Right lobe of liver (tissue), 6 donors: ENCODE results near the gene PERM1. TPM values are rescaled to one million over a fixed set of nuclear protein-coding genes. Genes with fewer than 3 reads are reported as not detected.
"Not testable (repeated sequence)": the region's sequence is repeated elsewhere in the genome, so short reads cannot be mapped to it uniquely, and the experiment has no call there.

Source experiments
- ATAC-seq, 4 donors: fragments of 200-7000 bp; cut with Tn5 transposase; one replicate each; pipeline ENCODE4 v1.9.1; 2020; ENCODE audit warnings: mild to moderate bottlenecking in 4 of 4, moderate library complexity in 4 of 4
- DNase-seq, 3 donors: peaks; one replicate each; pipeline ENCODE4 v3.0.0-alpha.2; 2020
- H3K27ac ChIP-seq, 3 donors: fragments of 200-600 bp; one replicate each; pipeline ENCODE4 v1.8.0; 2022
- H3K27me3 ChIP-seq, 2 donors: fragments of 200-600 bp; one replicate each; pipeline ENCODE4 v1.8.0; 2022
- H3K36me3 ChIP-seq, 4 donors: fragments of 200-600 bp; sonication (generic) in 1 of 4; one replicate each; pipeline versions ENCODE4 v1.5.1 to v1.8.0; 2017 to 2022; ENCODE audit warnings: control low read depth in 1 of 4
- H3K4me1 ChIP-seq, 4 donors: fragments of 200-600 bp; sonication (generic) in 1 of 4; one replicate each; pipeline versions ENCODE4 v1.5.1 to v1.8.0; 2017 to 2022; ENCODE audit warnings: control low read depth in 1 of 4
- H3K4me3 ChIP-seq, 3 donors: fragments of 200-600 bp; one replicate each; pipeline ENCODE4 v1.8.0; 2022
- H3K9me3 ChIP-seq, 4 donors: fragments of 200-600 bp; sonication (generic) in 1 of 4; one replicate each; pipeline versions ENCODE4 v1.5.1 to v1.8.0; 2017 to 2022; ENCODE audit warnings: control low read depth in 1 of 4
- POLR2A ChIP-seq: fragments of 450-650 bp; IDR thresholded peaks from one replicate; pipeline ENCODE4 v1.6.1; 2017; ENCODE audit warnings: antibody characterized with exemption, mild to moderate bottlenecking
- WGBS: methylation state at CpG from one replicate; pipeline ENCODE4 v1.1.6; 2018; ENCODE audit warnings: low coverage, low lambda C conversion rate; ENCODE audit not compliant: insufficient coverage; ENCODE audit errors: missing lambda C conversion rate; 5-methylcytosine and 5-hydroxymethylcytosine counted together
- intact Hi-C, 2 donors: fragments of 100-400 bp; cut with DNase I; formaldehyde crosslinking; loops; one replicate each; pipeline versions ENCODE4 v1.11.2 to v1.14.1; 2022
- total RNA-seq, 6 experiments: library from RNA; depleted of rRNA in 2 of 6; stranded (reverse); fragments of >200 nt in 2 of 6; fragmentation: NEBNext Ultra II Directional in 3 of 6; extraction: Animal tissue kit (Norgen Biotek cat#: 25700) in 3 of 6; gene quantifications; one replicate each; pipeline versions ENCODE4 v1.1.0 to v1.2.4, GENCODE V29; 2016 to 2023
- TF ChIP-seq, protein P1 (sequence below), 4 donors: fragments of 200-600 bp in 3 of 4; fragments of 450-650 bp in 1 of 4; IDR thresholded peaks; one replicate each; pipeline versions ENCODE4 v1.5.1 to v1.8.0; 2016 to 2022; ENCODE audit warnings: antibody characterized with exemption in 4 of 4, mild to moderate bottlenecking in 2 of 4
- donor health status: DM: no; HTN: yes; CAD: no.
- donor health status: DM: no; HTN: no; CAD: no.
- donor health status: DM: no; HTN: no; CAD: no.
- donor health status: DM: no; HTN: yes; CAD: no.
- donor health status: DM: no; HTN: yes; CAD: no.

The PERM1 gene
- total RNA-seq, 6 experiments from 2014 or later = 0.18 to 0.46 (median 0.28) TPM; not detected in 2

DNA sequence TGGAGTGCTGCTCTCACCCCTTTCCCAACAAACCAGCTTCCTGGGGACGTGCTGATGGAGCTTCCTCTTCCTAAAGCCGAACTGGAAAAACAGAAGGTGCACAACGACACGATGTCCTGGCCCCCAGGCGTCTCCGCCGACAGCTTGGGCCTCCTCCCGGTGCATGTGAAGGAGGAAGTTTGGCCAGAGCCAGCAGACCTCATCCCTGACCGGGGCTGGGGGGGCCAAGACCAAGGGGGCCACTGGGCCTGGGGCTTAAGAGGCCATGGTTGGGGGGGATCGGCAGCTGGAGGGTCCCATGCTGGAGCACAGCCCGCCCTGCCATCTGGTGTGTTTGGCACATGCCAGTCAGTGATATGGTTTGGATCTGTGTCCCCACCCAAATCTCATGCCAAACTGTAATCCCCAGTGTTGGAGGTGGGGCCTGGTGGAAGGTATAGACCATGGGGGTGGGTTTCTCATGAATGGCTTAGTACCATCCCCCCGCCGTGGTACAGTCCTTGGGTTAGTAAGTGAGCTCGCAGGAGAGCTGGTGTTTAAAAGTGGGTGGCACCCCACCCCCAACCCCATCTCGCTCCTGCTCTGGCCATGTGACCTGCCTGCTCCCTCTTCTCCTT is 11.6 kb upstream of the PERM1 start:
- 76% methylated on average over 10 of the region's 15 CpGs for WGBS
- peaks cover 0 to 4% (median 0%) of the 10 kb centered on the region in 4 donors for H3K4me1 ChIP-seq
- H3K27ac ChIP-seq = no peak overlapping the region
- peaks cover 6 to 12% of the 10 kb centered on the region in 2 donors for H3K27me3 ChIP-seq
- intact Hi-C loops = no loop called here
- no peaks in the 10 kb centered on the region for H3K9me3 ChIP-seq
- no peak for DNase-seq
- TF ChIP-seq POLR2A = no peak
- TF ChIP-seq, protein P1, sequence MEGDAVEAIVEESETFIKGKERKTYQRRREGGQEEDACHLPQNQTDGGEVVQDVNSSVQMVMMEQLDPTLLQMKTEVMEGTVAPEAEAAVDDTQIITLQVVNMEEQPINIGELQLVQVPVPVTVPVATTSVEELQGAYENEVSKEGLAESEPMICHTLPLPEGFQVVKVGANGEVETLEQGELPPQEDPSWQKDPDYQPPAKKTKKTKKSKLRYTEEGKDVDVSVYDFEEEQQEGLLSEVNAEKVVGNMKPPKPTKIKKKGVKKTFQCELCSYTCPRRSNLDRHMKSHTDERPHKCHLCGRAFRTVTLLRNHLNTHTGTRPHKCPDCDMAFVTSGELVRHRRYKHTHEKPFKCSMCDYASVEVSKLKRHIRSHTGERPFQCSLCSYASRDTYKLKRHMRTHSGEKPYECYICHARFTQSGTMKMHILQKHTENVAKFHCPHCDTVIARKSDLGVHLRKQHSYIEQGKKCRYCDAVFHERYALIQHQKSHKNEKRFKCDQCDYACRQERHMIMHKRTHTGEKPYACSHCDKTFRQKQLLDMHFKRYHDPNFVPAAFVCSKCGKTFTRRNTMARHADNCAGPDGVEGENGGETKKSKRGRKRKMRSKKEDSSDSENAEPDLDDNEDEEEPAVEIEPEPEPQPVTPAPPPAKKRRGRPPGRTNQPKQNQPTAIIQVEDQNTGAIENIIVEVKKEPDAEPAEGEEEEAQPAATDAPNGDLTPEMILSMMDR (IDR thresholded peaks at IDR 0.05) = no peak
- no peak for ATAC-seq
- no peak overlapping the region for H3K4me3 ChIP-seq
- H3K36me3 ChIP-seq = no peaks in the 10 kb centered on the region

DNA sequence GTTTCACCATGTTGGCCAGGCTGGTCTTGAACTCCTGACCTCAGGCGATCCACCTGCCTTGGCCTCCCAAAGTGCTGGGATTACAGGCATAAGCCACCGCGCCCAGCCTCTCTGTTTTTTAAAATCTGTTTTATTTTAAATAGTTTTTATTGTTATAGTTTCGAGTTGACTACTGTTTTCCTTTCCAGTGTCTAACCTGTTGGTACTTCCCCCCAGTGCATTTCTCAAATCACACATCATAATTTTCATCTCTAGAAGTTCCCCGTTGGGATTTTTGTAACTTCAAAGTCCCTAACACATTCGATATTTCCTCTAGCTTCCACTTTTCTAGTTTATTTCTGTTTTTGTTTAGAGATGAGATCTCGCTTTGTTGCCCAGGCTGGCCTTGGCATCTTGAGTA is 10.5 kb upstream of the PERM1 start:
- Histone ChIP-seq H3K27ac (no peak overlapping the region), H3K4me3 (no peak overlapping the region), H3K36me3 (no peaks in the 10 kb centered on the region), H3K4me1 (no peaks in the 10 kb centered on the region), H3K9me3 (no peaks in the 10 kb centered on the region), H3K27me3 (peaks cover 0 to under 1% of the 10 kb centered on the region in 2 donors)
- TF ChIP-seq, protein P1 (IDR thresholded peaks at IDR 0.05) = no peak
- TF ChIP-seq POLR2A = no peak
- WGBS = 91% methylated on average over 7 of the region's 7 CpGs
- DNase-seq = no peak
- ATAC-seq = no peak
- intact Hi-C loops = no loop called here

DNA sequence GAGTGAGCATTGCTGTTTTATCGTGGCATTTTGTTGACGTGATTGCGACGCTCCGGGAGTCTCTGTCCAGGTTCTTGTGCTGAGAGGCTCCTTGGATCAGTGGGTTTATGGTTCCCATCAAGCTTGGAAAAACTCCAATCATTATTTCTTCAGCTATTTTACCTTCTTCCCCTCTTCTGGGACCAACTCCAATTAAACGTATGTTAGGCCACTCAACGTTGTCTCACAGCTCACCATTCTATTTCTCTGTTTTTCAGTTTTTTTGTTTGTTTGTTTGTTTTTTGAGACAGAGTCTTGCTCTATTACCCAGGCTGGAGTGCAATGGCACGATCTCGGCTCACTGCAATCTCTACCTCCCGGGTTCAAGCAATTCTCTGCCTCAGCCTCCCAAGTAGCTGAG is 10.0 kb upstream of the PERM1 start:
- H3K27me3 ChIP-seq = no peaks in the 10 kb centered on the region
- DNase-seq (no peak), ATAC-seq (no peak)
- H3K27ac ChIP-seq = no peak overlapping the region
- 93% methylated on average over 9 of the region's 10 CpGs for WGBS
- TF ChIP-seq POLR2A = no peak
- TF ChIP-seq, protein P1 (IDR thresholded peaks at IDR 0.05) = no peak
- H3K36me3 ChIP-seq = no peaks in the 10 kb centered on the region
- no peaks in the 10 kb centered on the region for H3K9me3 ChIP-seq
- H3K4me1 ChIP-seq = no peaks in the 10 kb centered on the region
- H3K4me3 ChIP-seq = no peak overlapping the region
- intact Hi-C loops = no loop called here

DNA sequence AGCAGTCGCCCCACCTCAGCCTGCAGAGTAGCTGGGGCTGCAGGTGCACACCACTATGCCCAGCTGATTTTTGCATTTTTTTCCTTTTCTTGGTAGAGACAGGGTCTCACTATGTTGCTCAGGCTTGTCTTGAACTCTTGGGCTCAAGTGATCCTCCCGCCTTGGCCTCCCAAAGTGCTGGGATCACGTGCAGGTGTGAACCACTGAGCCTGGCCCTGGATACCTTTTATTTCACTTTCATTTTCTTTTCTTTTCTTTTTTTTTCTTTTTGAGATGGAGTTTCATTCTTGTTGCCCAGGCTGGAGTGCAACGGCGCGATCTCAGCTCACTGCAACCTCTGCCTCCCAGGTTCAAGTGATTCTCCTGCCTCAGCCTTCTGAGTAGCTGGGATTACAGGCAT is 9.4 kb upstream of the PERM1 start:
- ATAC-seq, intact Hi-C loops, H3K27ac ChIP-seq, H3K36me3 ChIP-seq, H3K9me3 ChIP-seq, DNase-seq, H3K27me3 ChIP-seq, H3K4me3 ChIP-seq, H3K4me1 ChIP-seq: not testable (repeated sequence)
- 82% methylated on average over 5 of the region's 6 CpGs for WGBS

GRCh38 chr1:988061-988460 is 6.2 kb upstream of the PERM1 start:
- not testable (repeated sequence) for H3K27ac ChIP-seq, H3K9me3 ChIP-seq, H3K27me3 ChIP-seq, H3K4me3 ChIP-seq, ATAC-seq, H3K4me1 ChIP-seq, H3K36me3 ChIP-seq, DNase-seq
- intact Hi-C loops = loop anchor here in 1 of 2 donors (10.0 kb wide), 1 partner anchor 77 kb away; no protein-coding TSS in a partner anchor
- 64% methylated on average over 5 of the region's 5 CpGs for WGBS
